Stimulated activated CD4-positive, alpha-beta T cell treated with anti-CD3 and anti-CD28 coated beads, Interleukin-15, amount 100 ng/mL, for 48 hours (primary cell): ENCODE measurements around the gene MAPKAPK5.
"Not testable (repeated sequence)": the region's sequence is repeated elsewhere in the genome, so short reads cannot be mapped to it uniquely, and the experiment has no call there.

Experiments
- DNase-seq, 2 donors: peaks; one replicate each; pipeline ENCODE4 v3.0.0-alpha.2; 2020; ENCODE audit warnings: low read depth in 2 of 2

Gene MAPKAPK5

GRCh38 chr12:111841750-111842555 lies at the start of gene MAPKAPK5:
MAPKAPK5 (plus strand) TSS chr12:111842228; CDS start chr12:111842734, 506 bp downstream.
- DNase-seq = peak; percentile 92 to 95

- DNase-seq = no peak
Observed at GRCh38 chr12:111792856-111793235, 49.2 kb upstream of the MAPKAPK5 start.

GRCh38 chr12:111798182-111798581 lies 43.8 kb upstream of the MAPKAPK5 start:
- DNase-seq = no peak

- no peak for DNase-seq
Observed at GRCh38 chr12:111799758-111800157, 42.3 kb upstream of the MAPKAPK5 start.

- DNase-seq = no peak
Observed at GRCh38 chr12:111803038-111803626, 38.9 kb upstream of the MAPKAPK5 start.

GRCh38 chr12:111803851-111804250 lies 38.2 kb upstream of the MAPKAPK5 start:
- DNase-seq = no peak

GRCh38 chr12:111806304-111806703 lies 35.7 kb upstream of the MAPKAPK5 start:
- no peak for DNase-seq

- no peak for DNase-seq
Observed at GRCh38 chr12:111807232-111807631, 34.8 kb upstream of the MAPKAPK5 start.

GRCh38 chr12:111812881-111813741 lies 28.9 kb upstream of the MAPKAPK5 start:
- peak; percentile 30 to 52 for DNase-seq

GRCh38 chr12:111816065-111816615 lies 25.9 kb upstream of the MAPKAPK5 start:
- DNase-seq = no peak

- DNase-seq = not testable (repeated sequence)
Observed at GRCh38 chr12:111816898-111817297, 25.1 kb upstream of the MAPKAPK5 start.

GRCh38 chr12:111818340-111818739 lies 23.7 kb upstream of the MAPKAPK5 start:
- DNase-seq = no peak

- no peak for DNase-seq
Observed at GRCh38 chr12:111819191-111820158, 22.6 kb upstream of the MAPKAPK5 start.

- DNase-seq = not testable (repeated sequence)
Observed at GRCh38 chr12:111820828-111821227, 21.2 kb upstream of the MAPKAPK5 start.

GRCh38 chr12:111822886-111823285 lies 19.1 kb upstream of the MAPKAPK5 start:
- DNase-seq = no peak

GRCh38 chr12:111823891-111824290 lies 18.1 kb upstream of the MAPKAPK5 start:
- no peak for DNase-seq

- not testable (repeated sequence) for DNase-seq
Observed at GRCh38 chr12:111824312-111824711, 17.7 kb upstream of the MAPKAPK5 start.

GRCh38 chr12:111825509-111825908 lies 16.5 kb upstream of the MAPKAPK5 start:
- DNase-seq = no peak

- DNase-seq = no peak
Observed at GRCh38 chr12:111826316-111826715, 15.7 kb upstream of the MAPKAPK5 start.

GRCh38 chr12:111826992-111827391 lies 15.0 kb upstream of the MAPKAPK5 start:
- no peak for DNase-seq

- DNase-seq = no peak
Observed at GRCh38 chr12:111827907-111828306, 14.1 kb upstream of the MAPKAPK5 start.
